ENCODE data around the gene TMEM26.

The TMEM26 gene

GRCh38 chr10:61452655-61453641, at the start of gene TMEM26:
TSS of gene TMEM26 (minus strand) at chr10:61453381. CDS start at chr10:61453081, 300 bp downstream.
- no peak for DNase-seq (ENCODE audit: low read depth in 2 of 2)

- no peak for DNase-seq (ENCODE audit: low read depth in 2 of 2)
Measured at GRCh38 chr10:61500460-61500859, 47.3 kb upstream of the TMEM26 start.

GRCh38 chr10:61492364-61492995, 39.3 kb upstream of the TMEM26 start:
- DNase-seq (ENCODE audit: low read depth in 2 of 2), result no peak

GRCh38 chr10:61487506-61487905, 34.3 kb upstream of the TMEM26 start:
- no peak for DNase-seq (ENCODE audit: low read depth in 2 of 2)

- no peak for DNase-seq (ENCODE audit: low read depth in 2 of 2)
Measured at GRCh38 chr10:61486738-61487396, 33.7 kb upstream of the TMEM26 start.

GRCh38 chr10:61486251-61486650, 33.1 kb upstream of the TMEM26 start:
- DNase-seq (ENCODE audit: low read depth in 2 of 2), result no peak

GRCh38 chr10:61481597-61481996, 28.4 kb upstream of the TMEM26 start:
- no peak for DNase-seq (ENCODE audit: low read depth in 2 of 2)

- DNase-seq (ENCODE audit: low read depth in 2 of 2), result no peak
Measured at GRCh38 chr10:61480208-61480607, 27.0 kb upstream of the TMEM26 start.

- DNase-seq (ENCODE audit: low read depth in 2 of 2), result no peak
Measured at GRCh38 chr10:61478621-61479312, 25.6 kb upstream of the TMEM26 start.

- no peak for DNase-seq (ENCODE audit: low read depth in 2 of 2)
Measured at GRCh38 chr10:61477451-61477850, 24.3 kb upstream of the TMEM26 start.

GRCh38 chr10:61476529-61476928, 23.3 kb upstream of the TMEM26 start:
- no peak for DNase-seq (ENCODE audit: low read depth in 2 of 2)

GRCh38 chr10:61475449-61475873, 22.3 kb upstream of the TMEM26 start:
- no peak for DNase-seq (ENCODE audit: low read depth in 2 of 2)

GRCh38 chr10:61472090-61472674, 19.0 kb upstream of the TMEM26 start:
- no peak for DNase-seq (ENCODE audit: low read depth in 2 of 2)

- DNase-seq (ENCODE audit: low read depth in 2 of 2), result no peak
Measured at GRCh38 chr10:61471491-61471890, 18.3 kb upstream of the TMEM26 start.

- DNase-seq (ENCODE audit: low read depth in 2 of 2), result no peak
Measured at GRCh38 chr10:61470740-61471139, 17.6 kb upstream of the TMEM26 start.

- DNase-seq (ENCODE audit: low read depth in 2 of 2), result no peak
Measured at GRCh38 chr10:61465901-61466632, 12.9 kb upstream of the TMEM26 start.

- no peak for DNase-seq (ENCODE audit: low read depth in 2 of 2)
Measured at GRCh38 chr10:61465171-61465496, 12.0 kb upstream of the TMEM26 start.

GRCh38 chr10:61464461-61465170, 11.4 kb upstream of the TMEM26 start:
- no peak for DNase-seq (ENCODE audit: low read depth in 2 of 2)

- no peak for DNase-seq (ENCODE audit: low read depth in 2 of 2)
Measured at GRCh38 chr10:61463035-61463909, 10.1 kb upstream of the TMEM26 start.
